Measurements from ENCODE around the gene PCDHGB5. TPM values are rescaled to one million over a fixed set of nuclear protein-coding genes. Genes with fewer than 3 reads are reported as not detected.
A peak's percentile ranks its signal among the peaks of the same experiment; 100 is the strongest.
"Not testable (repeated sequence)": the region's sequence is repeated elsewhere in the genome, so short reads cannot be mapped to it uniquely, and the experiment has no call there.

The PCDHGB5 gene
- total RNA-seq, 1 experiment from 2014 or later = 3.2 TPM

DNA sequence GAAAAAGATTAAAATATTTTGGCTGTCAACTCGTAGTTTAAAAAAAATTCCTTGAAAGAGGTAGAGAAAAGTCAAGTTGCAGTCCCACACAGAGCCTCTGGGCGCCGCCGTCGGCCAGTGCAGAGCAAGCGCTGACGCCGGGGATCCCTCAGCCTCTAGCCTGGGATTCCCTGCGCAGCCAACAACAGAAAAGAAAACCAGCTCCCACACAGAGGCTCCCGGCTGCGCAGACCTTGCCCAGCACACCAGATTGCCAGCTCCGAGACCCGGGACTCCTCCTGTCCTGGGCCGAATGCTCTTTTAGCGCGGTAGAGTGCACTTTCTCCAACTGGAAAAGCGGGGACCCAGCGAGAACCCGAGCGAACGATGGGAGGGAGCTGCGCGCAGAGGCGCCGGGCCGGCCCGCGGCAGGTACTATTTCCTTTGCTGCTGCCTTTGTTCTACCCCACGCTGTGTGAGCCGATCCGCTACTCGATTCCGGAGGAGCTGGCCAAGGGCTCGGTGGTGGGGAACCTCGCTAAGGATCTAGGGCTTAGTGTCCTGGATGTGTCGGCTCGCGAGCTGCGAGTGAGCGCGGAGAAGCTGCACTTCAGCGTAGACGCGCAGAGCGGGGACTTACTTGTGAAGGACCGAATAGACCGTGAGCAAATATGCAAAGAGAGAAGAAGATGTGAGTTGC lies 19.9 kb downstream of the PCDHGB5 start, which contains the start of gene PCDHGB7:
PCDHGB7 (plus strand) TSS at position 184 of the 679 bp plus-strand sequence; CDS start at position 367, 183 bp downstream.
- BruUV-seq (replicated peaks); H3K27me3 Mint-ChIP-seq (ENCODE audit: insufficient read depth, unreplicated experiment); H3K4me3 Mint-ChIP-seq (ENCODE audit: unreplicated experiment); H3K27ac Mint-ChIP-seq (ENCODE audit: low read depth, unreplicated experiment); H3K36me3 Mint-ChIP-seq (ENCODE audit: insufficient read depth, unreplicated experiment); H3K4me1 Mint-ChIP-seq (ENCODE audit: insufficient read depth, unreplicated experiment): not testable (repeated sequence)
- H3K9me3 Mint-ChIP-seq (ENCODE audit: unreplicated experiment) = peaks cover 37% of the 10 kb centered on the region
- ChIA-PET CTCF (interaction anchor here (0.6 to 5.5 kb wide), 27 partner anchors 12 to 695 kb away, joined by 3 to 38 read pairs (median 3); partner anchors contain the start of genes PCDHGA12, PCDHGC3 and TAF7), POLR2A (interaction anchor here (0.6 to 0.8 kb wide), 2 partner anchors 11 to 104 kb away, joined by 4 read pairs; no protein-coding TSS in a partner anchor)
- intact Hi-C loops (cut with micrococcal nuclease) = loop anchor here (1.0 to 10.0 kb wide), 3 partner anchors 107 to 333 kb away; partner anchors contain the start of gene PCDHB14
- TF ChIP-seq, protein P1, sequence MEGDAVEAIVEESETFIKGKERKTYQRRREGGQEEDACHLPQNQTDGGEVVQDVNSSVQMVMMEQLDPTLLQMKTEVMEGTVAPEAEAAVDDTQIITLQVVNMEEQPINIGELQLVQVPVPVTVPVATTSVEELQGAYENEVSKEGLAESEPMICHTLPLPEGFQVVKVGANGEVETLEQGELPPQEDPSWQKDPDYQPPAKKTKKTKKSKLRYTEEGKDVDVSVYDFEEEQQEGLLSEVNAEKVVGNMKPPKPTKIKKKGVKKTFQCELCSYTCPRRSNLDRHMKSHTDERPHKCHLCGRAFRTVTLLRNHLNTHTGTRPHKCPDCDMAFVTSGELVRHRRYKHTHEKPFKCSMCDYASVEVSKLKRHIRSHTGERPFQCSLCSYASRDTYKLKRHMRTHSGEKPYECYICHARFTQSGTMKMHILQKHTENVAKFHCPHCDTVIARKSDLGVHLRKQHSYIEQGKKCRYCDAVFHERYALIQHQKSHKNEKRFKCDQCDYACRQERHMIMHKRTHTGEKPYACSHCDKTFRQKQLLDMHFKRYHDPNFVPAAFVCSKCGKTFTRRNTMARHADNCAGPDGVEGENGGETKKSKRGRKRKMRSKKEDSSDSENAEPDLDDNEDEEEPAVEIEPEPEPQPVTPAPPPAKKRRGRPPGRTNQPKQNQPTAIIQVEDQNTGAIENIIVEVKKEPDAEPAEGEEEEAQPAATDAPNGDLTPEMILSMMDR (IDR thresholded peaks at IDR 0.05; ENCODE audit: unreplicated experiment) = peak; percentile 50
- peak; percentile 82 for DNase-seq (ENCODE audit: unreplicated experiment)

DNA sequence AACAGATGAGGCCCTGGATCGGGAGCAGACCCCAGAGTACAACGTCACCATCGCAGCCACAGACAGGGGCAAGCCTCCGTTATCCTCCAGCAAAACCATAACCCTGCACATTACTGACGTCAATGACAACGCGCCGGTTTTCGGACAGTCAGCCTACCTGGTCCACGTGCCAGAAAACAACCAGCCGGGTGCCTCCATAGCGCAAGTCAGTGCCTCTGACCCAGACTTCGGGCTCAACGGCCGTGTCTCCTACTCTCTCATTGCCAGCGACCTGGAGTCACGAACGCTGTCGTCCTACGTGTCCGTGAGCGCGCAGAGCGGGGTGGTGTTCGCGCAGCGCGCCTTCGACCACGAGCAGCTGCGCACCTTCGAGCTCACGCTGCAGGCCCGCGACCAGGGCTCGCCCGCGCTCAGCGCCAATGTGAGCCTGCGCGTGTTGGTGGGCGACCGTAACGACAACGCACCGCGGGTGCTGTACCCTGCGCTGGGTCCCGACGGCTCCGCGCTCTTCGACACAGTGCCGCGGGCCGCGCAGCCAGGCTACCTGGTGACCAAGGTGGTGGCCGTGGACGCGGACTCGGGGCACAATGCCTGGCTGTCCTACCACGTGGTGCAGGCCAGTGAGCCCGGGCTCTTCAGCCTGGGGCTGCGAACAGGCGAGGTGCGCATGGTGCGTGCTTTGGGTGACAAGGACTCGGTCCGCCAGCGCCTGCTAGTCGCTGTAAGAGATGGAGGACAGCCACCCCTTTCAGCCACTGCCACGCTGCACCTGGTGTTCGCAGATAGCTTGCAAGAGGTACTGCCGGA lies 21.5 kb downstream of the PCDHGB5 start:
- TF ChIP-seq, protein P1 (IDR thresholded peaks at IDR 0.05; ENCODE audit: unreplicated experiment) = no peak
- no peaks in the 10 kb centered on the region for H3K4me1 Mint-ChIP-seq (ENCODE audit: insufficient read depth, unreplicated experiment)
- POLR2A ChIA-PET = no interaction called here
- BruUV-seq (replicated peaks) = no TSS peak
- H3K4me3 Mint-ChIP-seq (ENCODE audit: unreplicated experiment) = no peak overlapping the region
- no peaks in the 10 kb centered on the region for H3K36me3 Mint-ChIP-seq (ENCODE audit: insufficient read depth, unreplicated experiment)
- no peak overlapping the region for H3K27ac Mint-ChIP-seq (ENCODE audit: low read depth, unreplicated experiment)
- CTCF ChIA-PET = interaction anchor here (0.5 to 3.4 kb wide), 5 partner anchors 56 to 148 kb away, joined by 3 to 31 read pairs (median 6); partner anchors contain the start of genes PCDHGC3 and TAF7
- no peaks in the 10 kb centered on the region for H3K27me3 Mint-ChIP-seq (ENCODE audit: insufficient read depth, unreplicated experiment)
- intact Hi-C loops (cut with micrococcal nuclease) = loop anchor here (10.0 kb wide), 2 partner anchors 194 to 334 kb away; partner anchors contain the start of gene PCDHB14
- peaks cover 25% of the 10 kb centered on the region for H3K9me3 Mint-ChIP-seq (ENCODE audit: unreplicated experiment)
- DNase-seq (ENCODE audit: unreplicated experiment) = no peak

DNA sequence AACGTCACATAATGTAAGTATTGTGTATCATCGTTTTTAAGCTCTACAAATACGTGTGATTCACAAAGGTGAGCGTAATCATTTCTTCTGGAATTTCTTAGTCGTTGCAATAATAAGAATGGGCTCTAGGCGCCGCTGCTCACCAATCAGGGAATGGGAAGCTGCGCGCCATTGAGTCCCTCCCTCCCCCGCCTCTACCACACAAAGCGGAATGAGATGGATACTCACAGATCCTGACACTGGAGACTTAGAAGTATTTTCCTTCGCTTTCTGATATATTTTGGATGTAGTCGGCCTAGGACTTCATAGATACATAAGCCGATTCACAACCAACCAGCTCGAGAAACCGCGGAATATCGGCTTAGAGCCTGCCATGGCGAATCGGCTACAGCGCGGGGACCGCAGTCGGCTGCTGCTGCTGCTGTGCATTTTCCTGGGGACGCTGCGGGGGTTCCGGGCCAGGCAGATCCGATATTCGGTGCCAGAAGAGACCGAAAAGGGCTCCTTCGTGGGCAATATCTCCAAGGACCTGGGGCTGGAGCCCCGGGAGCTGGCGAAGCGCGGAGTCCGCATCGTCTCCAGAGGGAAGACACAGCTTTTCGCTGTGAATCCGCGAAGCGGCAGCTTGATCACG lies 23.2 kb downstream of the PCDHGB5 start, which contains the start of gene PCDHGA11:
PCDHGA11 (plus strand) TSS at position 197 of the 634 bp plus-strand sequence; CDS start at position 374, 177 bp downstream.
- H3K9me3 Mint-ChIP-seq (ENCODE audit: unreplicated experiment) = peaks cover 29% of the 10 kb centered on the region
- intact Hi-C loops (cut with micrococcal nuclease) = no loop called here
- no TSS peak for BruUV-seq (replicated peaks)
- peak; percentile 33 for DNase-seq (ENCODE audit: unreplicated experiment)
- TF ChIP-seq, protein P1 (IDR thresholded peaks at IDR 0.05; ENCODE audit: unreplicated experiment) = peak; percentile 18
- no peaks in the 10 kb centered on the region for H3K27me3 Mint-ChIP-seq (ENCODE audit: insufficient read depth, unreplicated experiment)
- no peaks in the 10 kb centered on the region for H3K4me1 Mint-ChIP-seq (ENCODE audit: insufficient read depth, unreplicated experiment)
- POLR2A ChIA-PET = no interaction called here
- H3K27ac Mint-ChIP-seq (ENCODE audit: low read depth, unreplicated experiment) = no peak within 1 kb of the TSS
- no peaks in the 10 kb centered on the region for H3K36me3 Mint-ChIP-seq (ENCODE audit: insufficient read depth, unreplicated experiment)
- no peak within 1 kb of the TSS for H3K4me3 Mint-ChIP-seq (ENCODE audit: unreplicated experiment)
- CTCF ChIA-PET = interaction anchor here (0.5 to 2.6 kb wide), 10 partner anchors 9 to 236 kb away, joined by 3 to 9 read pairs (median 4); partner anchors contain the start of genes PCDHGA12 and PCDHGC3

All from MCF 10A (cell line).